Measurements from ENCODE around the gene PRKCB.

DNA sequence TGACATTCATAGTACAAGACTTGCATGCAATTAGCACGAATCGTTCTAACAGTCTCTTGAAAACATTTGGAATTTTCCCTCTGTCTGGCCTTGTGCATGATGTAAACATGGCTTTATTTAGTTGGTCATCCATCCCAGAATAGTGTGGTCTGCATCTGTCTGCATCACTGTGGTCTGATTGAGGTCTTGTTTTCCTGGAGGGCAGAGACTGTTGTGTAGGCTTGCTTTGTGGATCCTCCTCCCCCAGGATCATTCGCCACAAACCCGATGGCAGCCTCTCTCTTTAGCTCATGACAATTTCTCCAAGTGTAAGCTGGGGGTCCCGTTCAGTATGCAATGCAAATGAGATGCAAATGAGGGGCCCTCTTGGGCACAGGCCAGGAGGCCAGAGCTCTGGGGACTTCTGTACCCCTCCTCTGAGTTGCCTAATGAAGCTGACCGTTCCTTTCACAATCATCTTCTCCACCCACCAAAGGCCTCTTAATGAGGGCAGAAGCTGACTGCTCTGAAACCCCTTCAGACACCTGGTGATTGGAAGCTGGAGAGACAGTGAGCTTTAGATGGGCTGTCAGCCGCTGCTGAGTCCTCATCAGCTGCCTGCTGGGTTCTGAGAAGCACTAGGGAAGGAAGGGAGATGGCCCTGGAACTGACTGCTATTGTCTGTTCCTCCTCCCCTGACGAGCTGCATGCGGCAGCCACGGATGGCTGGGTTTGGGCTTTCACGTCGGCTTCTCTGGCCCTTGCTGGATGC is 219.1 kb downstream of the PRKCB start:
- TF ChIP-seq POLR2A (IDR thresholded peaks at IDR 0.05; ENCODE audit: low read depth, low read length) (no peak), TAF1 (IDR thresholded peaks at IDR 0.05; ENCODE audit: borderline replicate concordance, low read depth, low read length) (no peak), POLR2AphosphoS5 (IDR thresholded peaks at IDR 0.05; ENCODE audit: low read depth, low read length) (no peak)
